ENCODE data around the gene CYP2W1.
"Not testable (repeated sequence)": the region's sequence is repeated elsewhere in the genome, so short reads cannot be mapped to it uniquely, and the experiment has no call there.

Gene CYP2W1

DNA sequence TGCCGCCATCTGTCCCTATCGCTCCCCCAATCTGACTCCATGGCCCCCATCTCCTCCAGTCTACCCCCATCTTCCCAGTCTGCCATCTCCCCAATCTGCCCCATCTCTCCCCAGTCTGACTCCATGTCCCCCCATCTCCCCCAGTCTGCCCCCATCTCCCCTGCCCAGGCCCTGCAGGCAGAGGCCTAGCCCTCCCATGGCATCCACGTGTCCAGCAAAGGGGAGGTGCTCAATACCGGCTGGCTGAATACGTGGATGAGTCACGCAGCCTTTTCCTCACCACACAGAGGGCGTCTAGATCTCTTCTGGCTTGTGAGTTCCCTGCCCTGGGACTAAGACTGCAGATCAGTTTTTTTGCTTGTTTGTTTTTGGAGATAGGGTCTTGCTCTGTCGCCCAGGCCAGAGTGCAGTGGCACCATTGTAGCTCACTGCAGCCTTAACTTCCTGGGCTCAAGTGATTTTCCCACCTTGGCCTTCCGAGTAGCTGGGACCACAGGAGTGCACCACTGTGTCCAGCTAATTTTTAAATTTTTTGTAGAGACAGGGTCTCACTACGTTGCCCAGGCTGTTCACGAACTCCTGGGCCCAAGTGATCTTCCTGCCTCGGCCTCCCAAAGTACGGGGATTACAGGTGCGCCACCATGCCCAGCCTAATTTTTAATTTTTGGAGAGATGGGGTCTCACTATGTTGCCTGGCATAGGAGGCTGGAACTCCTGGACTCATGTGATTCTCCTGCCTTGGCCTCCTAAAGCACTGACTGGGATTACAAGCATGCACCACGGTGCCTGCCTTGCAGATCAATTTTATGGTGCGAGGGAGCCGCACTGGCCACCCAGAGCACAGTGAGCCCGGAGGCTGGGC lies 46.0 kb downstream of the CYP2W1 start:
- DNase-seq (ENCODE audit: low spot score): peak; percentile 80

DNA sequence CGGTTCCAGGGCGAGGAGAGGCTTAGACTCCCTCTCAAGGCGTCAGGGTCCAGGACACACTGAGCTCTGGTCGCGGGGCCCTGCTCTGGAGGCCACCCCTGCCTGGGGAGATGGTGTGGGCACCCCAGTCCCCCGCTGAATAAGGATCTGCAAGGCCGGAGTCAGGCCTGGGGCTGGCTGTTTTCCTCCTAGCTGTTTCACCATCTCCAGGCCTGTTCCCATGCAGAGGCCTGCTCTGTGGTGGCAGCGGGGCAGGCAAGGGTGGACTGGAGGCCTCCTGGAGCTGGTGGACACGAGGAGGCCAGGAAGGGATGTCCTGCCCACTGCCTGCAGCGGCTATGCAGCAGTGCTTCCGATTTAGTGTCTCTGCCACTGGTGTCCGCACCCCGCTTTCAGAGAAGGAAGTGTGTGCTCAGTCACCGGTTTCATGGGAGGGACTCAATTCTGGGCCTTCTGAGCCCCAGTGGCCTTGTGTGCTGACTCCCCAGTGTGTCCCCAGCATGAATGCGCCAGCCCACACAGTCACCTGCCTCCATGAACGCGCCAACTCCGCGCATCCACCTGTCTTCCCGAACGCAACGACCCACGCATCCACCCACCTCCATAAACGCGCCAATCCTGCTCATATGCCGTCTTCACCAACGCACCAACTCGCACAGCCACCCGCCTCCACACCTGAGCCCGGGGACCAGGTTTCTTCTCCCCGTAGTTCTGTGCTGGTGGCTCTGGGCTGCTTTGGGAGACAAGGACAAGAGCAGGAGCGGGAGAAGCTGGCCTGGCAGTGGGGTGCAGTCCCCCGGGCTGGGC lies 46.9 kb downstream of the CYP2W1 start:
- DNase-seq (ENCODE audit: low spot score): no peak

DNA sequence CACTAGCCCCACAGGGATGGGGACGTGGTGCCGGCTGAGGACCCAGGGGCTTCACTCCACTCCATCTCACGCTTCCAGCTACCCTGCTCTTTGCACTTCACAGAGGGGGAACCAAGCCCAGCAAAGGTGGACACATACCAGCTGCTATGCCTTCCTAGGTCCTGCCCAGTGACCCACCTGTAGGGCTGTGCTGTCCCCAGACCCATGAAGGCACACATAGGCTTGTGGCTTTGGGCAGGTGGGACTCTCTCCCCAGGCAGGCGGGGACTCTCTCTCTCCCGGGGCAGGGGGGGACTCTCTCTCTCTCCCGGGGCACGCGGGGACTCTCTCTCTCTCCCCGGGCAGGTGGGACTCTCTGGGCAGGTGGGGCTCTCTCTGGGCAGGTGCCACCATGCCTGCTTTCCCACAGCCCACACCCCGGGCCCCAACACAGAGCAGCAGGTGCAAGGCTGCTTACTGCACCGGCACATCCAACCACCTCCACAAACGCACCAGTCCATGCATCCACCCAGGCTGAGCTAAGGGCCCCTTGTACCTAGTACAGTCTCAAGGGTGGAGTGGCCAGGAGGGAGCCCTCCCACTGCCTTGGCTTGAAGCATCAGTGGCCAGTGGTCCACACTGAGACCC lies 47.6 kb downstream of the CYP2W1 start:
- no peak for DNase-seq (ENCODE audit: low spot score)

DNA sequence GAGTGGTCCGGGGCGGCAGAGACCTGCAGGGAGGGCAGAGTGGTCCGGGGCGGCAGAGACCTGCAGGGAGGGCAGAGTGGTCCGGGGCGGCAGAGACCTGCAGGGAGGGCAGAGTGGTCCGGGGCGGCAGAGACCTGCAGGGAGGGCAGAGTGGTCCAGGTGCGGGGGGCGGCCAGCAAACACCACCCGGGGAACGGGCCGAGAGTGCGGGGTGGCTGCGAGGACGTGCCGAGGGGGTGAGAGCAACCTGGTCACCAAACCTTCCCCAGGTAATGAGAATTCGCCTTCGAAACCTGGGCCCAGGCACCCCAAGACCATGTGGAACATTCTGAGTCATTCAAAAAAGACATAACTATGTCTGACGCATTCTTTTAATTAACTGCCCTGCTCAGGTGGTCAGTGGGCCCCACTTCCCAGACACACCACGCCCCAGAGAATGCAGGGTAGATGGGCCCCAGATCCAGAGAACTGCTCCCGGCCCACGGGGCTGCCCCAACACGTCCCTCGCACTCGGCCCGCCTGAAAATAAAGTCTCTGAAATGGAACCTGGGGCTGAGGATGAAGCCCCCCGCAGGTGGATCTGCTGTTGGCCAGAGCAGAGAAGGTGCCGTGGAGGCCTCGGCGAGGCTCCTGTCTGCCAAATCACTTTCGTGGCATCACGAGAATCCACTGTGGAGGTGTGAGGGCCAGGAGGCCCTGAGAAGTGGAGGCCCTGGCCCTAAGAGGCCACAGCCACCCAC lies 48.9 kb downstream of the CYP2W1 start:
- no peak for DNase-seq (ENCODE audit: low spot score)

DNA sequence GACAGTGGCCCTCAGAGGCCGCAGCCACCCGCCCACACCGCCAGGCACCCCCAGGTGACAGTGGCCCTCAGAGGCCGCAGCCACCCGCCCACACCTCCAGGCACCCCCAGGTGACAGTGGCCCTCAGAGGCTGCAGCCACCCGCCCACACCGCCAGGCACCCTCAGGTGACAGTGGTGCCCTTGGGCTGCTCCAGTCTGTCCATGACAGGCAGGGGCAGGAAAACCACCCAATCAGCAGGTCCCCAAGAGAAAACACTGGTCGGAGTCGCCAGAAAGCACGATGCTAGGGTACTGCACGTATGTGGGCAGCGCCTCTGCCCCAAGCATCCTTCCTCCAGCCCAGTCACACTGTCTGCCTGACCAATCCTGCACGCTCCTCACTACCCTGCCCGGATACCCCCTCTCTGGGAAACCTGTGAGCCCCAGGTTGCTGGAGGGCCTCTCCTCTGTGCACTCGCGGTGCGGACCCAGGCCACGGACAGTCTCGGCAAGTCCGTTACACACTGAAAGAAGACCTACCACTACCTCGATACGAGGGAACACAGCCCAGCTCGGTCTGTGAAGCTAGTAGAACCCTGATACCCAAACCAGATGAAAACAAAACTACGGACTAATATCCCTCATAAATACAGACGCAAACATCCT lies 49.7 kb downstream of the CYP2W1 start:
- DNase-seq (ENCODE audit: low spot score): no peak

DNA sequence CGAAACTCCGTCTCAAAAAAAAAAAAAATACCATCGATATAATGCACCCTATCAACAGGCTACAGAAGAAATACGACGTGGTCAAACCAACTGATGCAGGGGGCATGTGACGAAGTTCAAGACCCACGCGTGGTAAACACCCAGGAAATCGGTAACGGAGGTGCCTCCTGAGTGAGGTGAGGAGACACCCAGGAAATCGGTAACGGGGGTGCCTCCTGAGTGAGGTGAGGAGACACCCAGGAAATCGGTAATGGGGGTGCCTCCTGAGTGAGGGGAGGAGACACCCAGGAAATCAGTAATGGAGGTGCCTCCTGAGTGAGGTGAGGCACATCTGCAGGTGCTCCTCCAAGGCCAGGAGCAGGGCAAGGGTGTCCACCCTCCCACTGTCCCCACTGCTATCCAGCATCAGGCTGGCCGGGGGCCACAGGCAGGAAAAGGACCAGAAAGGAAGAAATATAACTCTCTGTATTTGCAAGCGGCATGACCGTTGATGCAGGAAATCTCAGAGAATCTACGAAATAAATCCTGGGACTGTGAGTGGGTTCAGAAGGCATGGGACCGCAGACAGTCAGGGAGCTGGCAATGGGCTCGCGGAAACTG lies 50.7 kb downstream of the CYP2W1 start:
- no peak for DNase-seq (ENCODE audit: low spot score)

DNA sequence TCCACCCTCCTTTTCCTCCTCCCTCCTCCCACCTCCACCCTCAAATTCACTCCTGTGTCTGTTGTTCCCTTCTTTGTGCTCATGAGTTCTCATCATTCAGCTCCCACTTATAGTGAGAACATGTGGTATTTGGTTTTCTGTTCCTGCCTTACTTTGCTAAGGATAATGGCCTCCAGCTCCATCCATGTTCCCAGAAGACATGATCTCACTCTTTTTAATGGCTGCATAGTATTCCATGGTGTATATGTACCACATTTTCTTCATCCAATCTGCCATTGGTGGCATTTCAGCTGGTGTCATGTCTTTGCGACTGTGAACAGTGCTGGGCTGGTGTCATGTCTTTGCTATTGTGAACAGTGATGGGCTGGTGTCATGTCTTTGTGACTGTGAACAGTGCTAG lies 51.8 kb downstream of the CYP2W1 start:
- not testable (repeated sequence) for DNase-seq (ENCODE audit: low spot score)

DNA sequence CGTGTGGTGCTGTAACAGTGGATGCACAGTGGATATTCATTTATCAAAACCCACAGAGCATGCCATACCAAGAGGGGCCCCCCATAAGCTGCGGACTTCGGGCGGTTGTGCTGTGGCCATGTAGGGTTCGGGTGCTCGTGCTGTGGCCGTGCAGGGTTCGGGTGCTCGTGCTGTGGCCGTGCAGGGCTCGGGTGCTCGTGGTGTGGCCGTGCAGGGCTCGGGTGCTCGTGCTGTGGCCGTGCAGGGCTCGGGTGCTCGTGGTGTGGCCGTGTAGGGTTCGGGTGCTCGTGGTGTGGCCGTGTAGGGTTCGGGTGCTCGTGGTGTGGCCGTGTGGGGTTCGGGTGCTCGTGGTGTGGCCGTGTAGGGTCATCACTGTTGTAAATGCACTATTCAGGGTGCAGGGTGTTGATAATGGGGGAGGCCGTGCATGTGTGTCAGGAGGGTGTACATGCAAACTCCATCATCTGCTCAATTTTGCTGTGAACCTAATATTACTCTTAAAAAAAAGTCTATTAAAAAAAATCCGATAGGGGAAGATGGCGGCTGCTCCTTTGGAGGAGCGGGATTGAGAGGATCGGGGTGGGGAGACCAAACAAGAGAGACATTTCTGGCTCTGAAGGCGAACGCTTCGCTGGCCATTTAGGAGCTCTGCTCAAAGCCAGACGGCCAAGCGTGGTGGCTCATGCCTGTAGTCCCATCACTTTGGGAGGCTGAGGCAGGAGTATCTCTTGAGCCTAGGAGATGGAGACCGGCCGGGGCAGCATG lies 53.4 kb downstream of the CYP2W1 start:
- not testable (repeated sequence) for DNase-seq (ENCODE audit: low spot score)
